ENCODE measurements around the gene PARD3. TPM values are rescaled to one million over a fixed set of nuclear protein-coding genes. Genes with fewer than 3 reads are reported as not detected.

PARD3 gene
- polyA plus RNA-seq, 2 of the 4 experiments (the other 2 are of a cell fraction): 110 to 200 TPM

GRCh38 chr10:34489411-34489810 lies 325.7 kb downstream of the PARD3 start:
- Histone ChIP-seq H3K27ac (peak overlapping the region; percentile 88 to 89), H3K4me3 (no peak overlapping the region), H3K4me1 (peaks cover 79% of the 10 kb centered on the region), H3K4me2 (peak overlapping the region; percentile 88), H3K9me3 (no peaks in the 10 kb centered on the region)
- no peak for ATAC-seq
- DNase-seq (ENCODE audit: low read depth in 1 of 2, low spot score in 1 of 2): no peak
- no peak for FAIRE-seq
- CTCF ChIA-PET: interaction anchor here (1.0 to 2.1 kb wide), 4 partner anchors 10 to 149 kb away, joined by 3 to 12 read pairs (median 4); no protein-coding TSS in a partner anchor
- POLR2A ChIA-PET: interaction anchor here (1.3 kb wide), 1 partner anchor 37 kb away, joined by 5 read pairs; no protein-coding TSS in a partner anchor
- TF ChIP-seq POLR2AphosphoS2 (conservative IDR thresholded peaks at IDR 0.05; ENCODE audit: low read length) (no peak), RAD21 (conservative IDR thresholded peaks at IDR 0.05 in 1 of 2, IDR thresholded peaks at IDR 0.05 in 1 of 2) (no peak), RCOR1 (IDR thresholded peaks at IDR 0.05; ENCODE audit: low read depth, low read length) (no peak), PHF8 (IDR thresholded peaks at IDR 0.05; ENCODE audit: borderline replicate concordance, low read depth) (no peak), JUN (IDR thresholded peaks at IDR 0.05) (no peak), E2F6 (IDR thresholded peaks at IDR 0.05; ENCODE audit: borderline replicate concordance, low read depth) (no peak), CEBPB (IDR thresholded peaks at IDR 0.05) (no peak), NPAS2 (CRISPR knock-in tag; IDR thresholded peaks at IDR 0.05; ENCODE audit: borderline replicate concordance) (no peak), EP300 (IDR thresholded peaks at IDR 0.05) (no peak)
- WGBS (ENCODE audit: missing lambda C conversion rate): 92% methylated on average over 3 of the region's 3 CpGs

GRCh38 chr10:34488476-34489130 lies 326.5 kb downstream of the PARD3 start:
- peak overlapping the region in 1 of 2 experiments; percentile 89; a peak in 5 of 6 replicates for H3K27ac ChIP-seq
- H3K4me2 ChIP-seq: no peak overlapping the region
- no peaks in the 10 kb centered on the region for H3K9me3 ChIP-seq
- CTCF ChIA-PET: interaction anchor here (1.0 to 2.1 kb wide), 3 partner anchors 9 to 54 kb away, joined by 3 to 6 read pairs (median 3); no protein-coding TSS in a partner anchor
- ATAC-seq (no peak), FAIRE-seq (no peak), DNase-seq (ENCODE audit: low read depth in 1 of 2, low spot score in 1 of 2) (no peak)
- peaks cover 79% of the 10 kb centered on the region for H3K4me1 ChIP-seq
- 91% methylated on average over 16 of the region's 22 CpGs for WGBS (ENCODE audit: missing lambda C conversion rate)
- POLR2A ChIA-PET: no interaction called here
- TF ChIP-seq NPAS2 (CRISPR knock-in tag; IDR thresholded peaks at IDR 0.05; ENCODE audit: borderline replicate concordance) (no peak), ZFP36 (IDR thresholded peaks at IDR 0.05; ENCODE audit: borderline replicate concordance, partially characterized antibody) (no peak), ZNF302 (CRISPR knock-in tag; IDR thresholded peaks at IDR 0.05) (no peak), POLR2AphosphoS2 (conservative IDR thresholded peaks at IDR 0.05; ENCODE audit: low read length) (no peak), MAFK (IDR thresholded peaks at IDR 0.05; ENCODE audit: partially characterized antibody) (no peak), GATA3 (IDR thresholded peaks at IDR 0.05; ENCODE audit: borderline replicate concordance) (no peak), CEBPB (IDR thresholded peaks at IDR 0.05) (no peak), JUNB (IDR thresholded peaks at IDR 0.05) (no peak), NR3C1 (IDR thresholded peaks at IDR 0.05) (no peak), FOXS1 (CRISPR knock-in tag; IDR thresholded peaks at IDR 0.05) (no peak), FOSL2 (IDR thresholded peaks at IDR 0.05) (no peak), FOSL2 (CRISPR knock-in tag; IDR thresholded peaks at IDR 0.05) (no peak), EHMT2 (IDR thresholded peaks at IDR 0.05; ENCODE audit: low read depth) (no peak), ESRRA (IDR thresholded peaks at IDR 0.05; ENCODE audit: borderline replicate concordance, low read length) (no peak), EHF (CRISPR knock-in tag; IDR thresholded peaks at IDR 0.05) (no peak), PHF8 (IDR thresholded peaks at IDR 0.05; ENCODE audit: borderline replicate concordance, low read depth) (no peak)
- H3K4me3 ChIP-seq: no peak overlapping the region

- FAIRE-seq: no peak
- no peaks in the 10 kb centered on the region for H3K9me3 ChIP-seq
- no peak for TF ChIP-seq E2F6 (IDR thresholded peaks at IDR 0.05; ENCODE audit: borderline replicate concordance, low read depth)
- TF ChIP-seq CBX2 (IDR thresholded peaks at IDR 0.05; ENCODE audit: borderline replicate concordance, low read depth): no peak
- TF ChIP-seq MAFK (IDR thresholded peaks at IDR 0.05; ENCODE audit: partially characterized antibody): no peak
- TF ChIP-seq POLR2AphosphoS2 (conservative IDR thresholded peaks at IDR 0.05; ENCODE audit: low read length): no peak
- TF ChIP-seq TFCP2L1 (CRISPR knock-in tag; IDR thresholded peaks at IDR 0.05): no peak
- TF ChIP-seq NFE2L2 (conservative IDR thresholded peaks at IDR 0.05; ENCODE audit: low read length): no peak
- no peak for TF ChIP-seq ESRRA (IDR thresholded peaks at IDR 0.05; ENCODE audit: borderline replicate concordance, low read length)
- no peak for TF ChIP-seq RNF2 (IDR thresholded peaks at IDR 0.05; ENCODE audit: borderline replicate concordance, low read depth)
- no peak for TF ChIP-seq RAD21 (conservative IDR thresholded peaks at IDR 0.05 in 1 of 2, IDR thresholded peaks at IDR 0.05 in 1 of 2)
- ChIA-PET CTCF (interaction anchor here (1.3 to 1.5 kb wide), 2 partner anchors 152 to 1293 kb away, joined by 3 to 4 read pairs; no protein-coding TSS in a partner anchor), POLR2A (no interaction called here)
- no peak overlapping the region for H3K4me3 ChIP-seq
- H3K27ac ChIP-seq: peak overlapping the region in 1 of 2 experiments; percentile 73; a peak in 3 of 6 replicates
- peaks cover 70% of the 10 kb centered on the region for H3K4me1 ChIP-seq
- DNase-seq (ENCODE audit: low read depth in 1 of 2, low spot score in 1 of 2): no peak
- 94% methylated on average over 5 of the region's 5 CpGs for WGBS (ENCODE audit: missing lambda C conversion rate)
- H3K4me2 ChIP-seq: no peak overlapping the region
- no peak for ATAC-seq
Observed at GRCh38 chr10:34486008-34486407, 329.1 kb downstream of the PARD3 start.

Data from A549 (cell line).